Hair follicle dermal papilla cell (primary cell): ENCODE measurements around the gene UNC50. TPM values are rescaled to one million over a fixed set of nuclear protein-coding genes. Genes with fewer than 3 reads are reported as not detected.

Experiments used
- total RNA-seq: library from RNA; depleted of rRNA; stranded (reverse); fragments of >200 nt; gene quantifications from 2 replicates; pipeline ENCODE4 v1.2.3, GENCODE V29; 2012

Gene UNC50
- total RNA-seq = 29.6 and 31.5 TPM in 2 replicates

GRCh38 chr2:98608116-98608961 lies at the start of gene UNC50, which contains the start of gene COA5:
Gene UNC50, plus strand, starts transcription at chr2:98608589. Its CDS starts 1,171 bp downstream, at chr2:98609760.
Gene COA5, minus strand, starts transcription at chr2:98608512. Its CDS starts 107 bp downstream, at chr2:98608405.

Other genes starting within 250 kb of the UNC50 start
- 35.0 and 47.1 TPM in 2 replicates for gene INPP4A, start 163.7 kb upstream of the UNC50 start, total RNA-seq
- 17.6 and 18.7 TPM in 2 replicates for gene COA5, start 77 bp upstream of the UNC50 start, total RNA-seq
- gene MGAT4A, start 122.5 kb downstream of the UNC50 start, total RNA-seq = 0.16 and 0.24 TPM in 2 replicates